ENCODE measurements around the gene USP28.
A peak's percentile ranks its signal among the peaks of the same experiment; 100 is the strongest.

Gene USP28

GRCh38 chr11:113831314-113831713, 44.1 kb downstream of the USP28 start:
- Histone ChIP-seq H3K9me3 (ENCODE audit: severe bottlenecking) (no peaks in the 10 kb centered on the region), H3K4me3 (ENCODE audit: low read depth, low read length) (no peak overlapping the region), H3K27me3 (ENCODE audit: insufficient read depth, low read depth, severe bottlenecking) (no peaks in the 10 kb centered on the region), H3K36me3 (peaks cover 86% of the 10 kb centered on the region), H3K27ac (no peak overlapping the region)
- DNase-seq, result no peak
- TF ChIP-seq CTCF (IDR thresholded peaks at IDR 0.05; ENCODE audit: low read depth, low read length), result no peak

- H3K27ac ChIP-seq, result no peak overlapping the region
- H3K36me3 ChIP-seq, result peaks cover 85% of the 10 kb centered on the region
- no peak for TF ChIP-seq CTCF (IDR thresholded peaks at IDR 0.05; ENCODE audit: low read depth, low read length)
- no peak overlapping the region for H3K4me3 ChIP-seq (ENCODE audit: low read depth, low read length)
- no peak for DNase-seq
- H3K9me3 ChIP-seq (ENCODE audit: severe bottlenecking), result no peaks in the 10 kb centered on the region
- H3K27me3 ChIP-seq (ENCODE audit: insufficient read depth, low read depth, severe bottlenecking), result no peaks in the 10 kb centered on the region
These were observed 45.6 kb downstream of the USP28 start for GRCh38 chr11:113829751-113830150.

- H3K36me3 ChIP-seq, result peaks cover 87% of the 10 kb centered on the region
These were observed 47.2 kb downstream of the USP28 start for GRCh38 chr11:113828191-113828590.

GRCh38 chr11:113827477-113827876, 47.9 kb downstream of the USP28 start:
- peak overlapping the region; percentile 21; the same call in 1 of the 2 replicates for H3K27ac ChIP-seq
- H3K4me3 ChIP-seq (ENCODE audit: low read depth, low read length), result no peak overlapping the region
- no peak for TF ChIP-seq CTCF (IDR thresholded peaks at IDR 0.05; ENCODE audit: low read depth, low read length)
- peaks cover 87% of the 10 kb centered on the region for H3K36me3 ChIP-seq
- no peaks in the 10 kb centered on the region for H3K27me3 ChIP-seq (ENCODE audit: insufficient read depth, low read depth, severe bottlenecking)
- H3K9me3 ChIP-seq (ENCODE audit: severe bottlenecking), result no peaks in the 10 kb centered on the region
- no peak for DNase-seq

More at GRCh38 chr11:113828191-113828590, 47.2 kb downstream of the USP28 start:
- DNase-seq, result no peak
- Histone ChIP-seq H3K4me3 (ENCODE audit: low read depth, low read length) (no peak overlapping the region), H3K9me3 (ENCODE audit: severe bottlenecking) (no peaks in the 10 kb centered on the region), H3K27me3 (ENCODE audit: insufficient read depth, low read depth, severe bottlenecking) (no peaks in the 10 kb centered on the region), H3K27ac (peak overlapping the region; percentile 21)
- no peak for TF ChIP-seq CTCF (IDR thresholded peaks at IDR 0.05; ENCODE audit: low read depth, low read length)

- Histone ChIP-seq H3K36me3 (peaks cover 58% of the 10 kb centered on the region), H3K27me3 (ENCODE audit: insufficient read depth, low read depth, severe bottlenecking) (no peaks in the 10 kb centered on the region), H3K4me3 (ENCODE audit: low read depth, low read length) (no peak overlapping the region), H3K9me3 (ENCODE audit: severe bottlenecking) (no peaks in the 10 kb centered on the region), H3K27ac (no peak overlapping the region)
- TF ChIP-seq CTCF (IDR thresholded peaks at IDR 0.05; ENCODE audit: low read depth, low read length), result no peak
- no peak for DNase-seq
These were observed 56.9 kb downstream of the USP28 start for GRCh38 chr11:113818426-113818825.

- peaks cover 56% of the 10 kb centered on the region for H3K36me3 ChIP-seq
- no peak for TF ChIP-seq CTCF (IDR thresholded peaks at IDR 0.05; ENCODE audit: low read depth, low read length)
These were observed 57.7 kb downstream of the USP28 start for GRCh38 chr11:113817626-113818025.

More at GRCh38 chr11:113817626-113818025, 57.7 kb downstream of the USP28 start:
- no peak for DNase-seq
- H3K27ac ChIP-seq, result no peak overlapping the region
- H3K27me3 ChIP-seq (ENCODE audit: insufficient read depth, low read depth, severe bottlenecking), result no peaks in the 10 kb centered on the region
- H3K4me3 ChIP-seq (ENCODE audit: low read depth, low read length), result no peak overlapping the region
- no peaks in the 10 kb centered on the region for H3K9me3 ChIP-seq (ENCODE audit: severe bottlenecking)

Measured in WERI-Rb-1 (cell line).